Measurements from ENCODE around the gene SYNGAP1. TPM values are rescaled to one million over a fixed set of nuclear protein-coding genes. Genes with fewer than 3 reads are reported as not detected.

SYNGAP1 gene
- total RNA-seq, 1 experiment from 2014 or later = 29.0 TPM

GRCh38 chr6:33372526-33373123 lies 47.2 kb upstream of the SYNGAP1 start:
- CTCF ChIA-PET = no interaction called here
- Histone ChIP-seq H3K36me3 (ENCODE audit: control insufficient read depth, insufficient read depth, low read length) (no peaks in the 10 kb centered on the region), H3K27me3 (ENCODE audit: control insufficient read depth, insufficient read depth, low read length) (no peaks in the 10 kb centered on the region), H3K27ac (ENCODE audit: low read length) (no peak overlapping the region), H3K9me3 (ENCODE audit: control insufficient read depth, insufficient read depth, low read depth, low read length) (no peaks in the 10 kb centered on the region), H3K4me3 (ENCODE audit: low read depth in 2 of 2, low read length in 2 of 2) (no peak overlapping the region), H3K4me1 (ENCODE audit: control insufficient read depth, insufficient read depth, low read length) (no peaks in the 10 kb centered on the region)
- ATAC-seq = no peak
- intact Hi-C loops (cut with micrococcal nuclease; ENCODE audit: unreplicated experiment) = no loop called here
- no peak for DNase-seq (ENCODE audit: low read depth, low spot score)
- no TSS peak for BruUV-seq (replicated peaks)
- in situ Hi-C loops (cut with HindIII; ENCODE audit: low pct_unique_long_range_greater_than_20kb, low sequenced_read_pairs) = no loop called here
- POLR2A ChIA-PET = no interaction called here
- no peak for TF ChIP-seq REST (IDR thresholded peaks at IDR 0.05; ENCODE audit: insufficient read depth in 1 of 2, low read depth in 2 of 2, low read length in 1 of 2)
- no peak for TF ChIP-seq CTCF (IDR thresholded peaks at IDR 0.05)
- TF ChIP-seq POLR2AphosphoS5 (IDR thresholded peaks at IDR 0.05; ENCODE audit: low read depth, low read length) = no peak
- no peak for TF ChIP-seq SIN3A (IDR thresholded peaks at IDR 0.05; ENCODE audit: borderline replicate concordance, insufficient read depth, low read depth, low read length)
- no peak for TF ChIP-seq TCF7L2 (IDR thresholded peaks at IDR 0.05; ENCODE audit: low read depth, low read length)

GRCh38 chr6:33373960-33374910 lies 45.6 kb upstream of the SYNGAP1 start:
- ChIA-PET CTCF (interaction anchor here (0.6 to 0.7 kb wide), 3 partner anchors 38 to 360 kb away, joined by 3 to 4 read pairs (median 4); no protein-coding TSS in a partner anchor), POLR2A (interaction anchor here (0.6 to 0.7 kb wide), 2 partner anchors 17 to 53 kb away, joined by 3 to 4 read pairs; no protein-coding TSS in a partner anchor)
- Histone ChIP-seq H3K4me1 (ENCODE audit: control insufficient read depth, insufficient read depth, low read length) (no peaks in the 10 kb centered on the region), H3K36me3 (ENCODE audit: control insufficient read depth, insufficient read depth, low read length) (no peaks in the 10 kb centered on the region), H3K4me3 (ENCODE audit: low read depth in 2 of 2, low read length in 2 of 2) (no peak overlapping the region), H3K27ac (ENCODE audit: low read length) (no peak overlapping the region), H3K27me3 (ENCODE audit: control insufficient read depth, insufficient read depth, low read length) (no peaks in the 10 kb centered on the region), H3K9me3 (ENCODE audit: control insufficient read depth, insufficient read depth, low read depth, low read length) (no peaks in the 10 kb centered on the region)
- no peak for DNase-seq (ENCODE audit: low read depth, low spot score)
- no peak for TF ChIP-seq POLR2AphosphoS5 (IDR thresholded peaks at IDR 0.05; ENCODE audit: low read depth, low read length)
- TF ChIP-seq SIN3A (IDR thresholded peaks at IDR 0.05; ENCODE audit: borderline replicate concordance, insufficient read depth, low read depth, low read length) = no peak
- TF ChIP-seq TCF7L2 (IDR thresholded peaks at IDR 0.05; ENCODE audit: low read depth, low read length) = no peak
- TF ChIP-seq REST (IDR thresholded peaks at IDR 0.05; ENCODE audit: insufficient read depth in 1 of 2, low read depth in 2 of 2, low read length in 1 of 2) = no peak
- TF ChIP-seq CTCF (IDR thresholded peaks at IDR 0.05) = no peak
- no TSS peak for BruUV-seq (replicated peaks)
- ATAC-seq = no peak
- intact Hi-C loops (cut with micrococcal nuclease; ENCODE audit: unreplicated experiment) (no loop called here), in situ Hi-C loops (cut with HindIII; ENCODE audit: low pct_unique_long_range_greater_than_20kb, low sequenced_read_pairs) (no loop called here)

Measured in Panc1 (cell line).